Activated T-cell treated with anti-CD3 and anti-CD28 coated beads, Interleukin-2, amount 50 U/mL, for 1 hour (primary cell): ENCODE results near the gene GATAD2B.

ENCODE experiments used
- DNase-seq: peaks from one replicate; pipeline ENCODE4 v3.0.0-alpha.2; 2020

GATAD2B gene

GRCh38 chr1:153951183-153951582, 28.4 kb upstream of the GATAD2B start:
- DNase-seq: no peak

GRCh38 chr1:153946622-153947241, 24.0 kb upstream of the GATAD2B start, which contains the start of gene DENND4B:
TSS of gene DENND4B (minus strand) at chr1:153946718. CDS start at chr1:153944374, 2,344 bp downstream.
- peak; percentile 78 for DNase-seq

GRCh38 chr1:153945795-153946621, 23.2 kb upstream of the GATAD2B start:
- peak; percentile 72 for DNase-seq

- DNase-seq: peak; percentile 74
Observed at GRCh38 chr1:153945131-153945794, 22.5 kb upstream of the GATAD2B start.

GRCh38 chr1:153944827-153945117, 22.0 kb upstream of the GATAD2B start:
- DNase-seq: no peak

GRCh38 chr1:153944005-153944826, 21.4 kb upstream of the GATAD2B start:
- DNase-seq: no peak

GRCh38 chr1:153942766-153943549, 20.2 kb upstream of the GATAD2B start:
- no peak for DNase-seq

GRCh38 chr1:153941826-153942725, 19.3 kb upstream of the GATAD2B start:
- no peak for DNase-seq

GRCh38 chr1:153940756-153941155, 18.0 kb upstream of the GATAD2B start:
- DNase-seq: no peak

- DNase-seq: no peak
Observed at GRCh38 chr1:153939476-153939875, 16.7 kb upstream of the GATAD2B start.

GRCh38 chr1:153938996-153939395, 16.2 kb upstream of the GATAD2B start:
- no peak for DNase-seq

GRCh38 chr1:153937331-153937730, 14.6 kb upstream of the GATAD2B start:
- DNase-seq: no peak

GRCh38 chr1:153936011-153936802, 13.4 kb upstream of the GATAD2B start:
- no peak for DNase-seq

- DNase-seq: no peak
Observed at GRCh38 chr1:153934746-153935145, 12.0 kb upstream of the GATAD2B start.

GRCh38 chr1:153933955-153934354, 11.2 kb upstream of the GATAD2B start:
- no peak for DNase-seq

GRCh38 chr1:153933430-153933829, 10.7 kb upstream of the GATAD2B start:
- DNase-seq: no peak

GRCh38 chr1:153932156-153933131, 9.7 kb upstream of the GATAD2B start:
- DNase-seq: no peak

GRCh38 chr1:153929981-153930948, 7.5 kb upstream of the GATAD2B start:
- no peak for DNase-seq
